HEK293T (cell line): ENCODE data around the gene FAM53B.

ENCODE experiments used
- CTCF ChIA-PET: fragments of 350-600 bp; formaldehyde crosslinking; extraction: SDS; loops from one replicate; lab custom pipeline; 2021; ENCODE audit warnings: antibody characterized with exemption, inconsistent platforms; lab: Yijun Ruan, JAX
- POLR2A ChIA-PET: fragments of 350-600 bp; formaldehyde crosslinking; extraction: SDS; loops from one replicate; lab custom pipeline; 2020; ENCODE audit warnings: antibody characterized with exemption, inconsistent platforms; lab: Yijun Ruan, JAX
- DNase-seq: peaks from one replicate; pipeline ENCODE4 v3.0.0; 2012; ENCODE audit warnings: mixed read lengths; ENCODE audit errors: extremely low spot score
- ARNT ChIP-seq: fragments of 450-650 bp; IDR thresholded peaks from 2 replicates; pipeline ENCODE4 v1.6.1; 2017; ENCODE audit warnings: mild to moderate bottlenecking
- BHLHE40 ChIP-seq: fragments of 450-650 bp; IDR thresholded peaks from 2 replicates; pipeline ENCODE4 v1.6.1; 2016; ENCODE audit warnings: mild to moderate bottlenecking, moderate library complexity, borderline replicate concordance
- CTBP1 ChIP-seq: fragments of 450-650 bp; IDR thresholded peaks from 2 replicates; pipeline ENCODE4 v1.6.1; 2016; ENCODE audit warnings: borderline replicate concordance
- ELF4 ChIP-seq: fragments of 450-650 bp; IDR thresholded peaks from 2 replicates; pipeline ENCODE4 v1.6.1; 2017; ENCODE audit warnings: antibody characterized with exemption
- FOXA1 ChIP-seq: fragments of 450-650 bp; IDR thresholded peaks from 2 replicates; pipeline ENCODE4 v1.6.1; 2016; ENCODE audit warnings: mild to moderate bottlenecking
- FOXK2 ChIP-seq: fragments of 450-650 bp; IDR thresholded peaks from 2 replicates; pipeline ENCODE4 v1.6.1; 2016; ENCODE audit warnings: mild to moderate bottlenecking
- FOXM1 ChIP-seq: fragments of 450-650 bp; IDR thresholded peaks from 2 replicates; pipeline ENCODE4 v1.6.1; 2017; ENCODE audit warnings: mild to moderate bottlenecking, borderline replicate concordance
- HDGF ChIP-seq: fragments of 450-650 bp; IDR thresholded peaks from 2 replicates; pipeline ENCODE4 v1.6.1; 2017; ENCODE audit warnings: antibody characterized with exemption, borderline replicate concordance
- L3MBTL2 ChIP-seq: fragments of 450-650 bp; conservative IDR thresholded peaks from 2 replicates; pipeline ENCODE4 v1.6.1; 2016; ENCODE audit warnings: mild to moderate bottlenecking
- LEF1 ChIP-seq: fragments of 450-650 bp; IDR thresholded peaks from 2 replicates; pipeline ENCODE4 v1.6.1; 2017; ENCODE audit warnings: mild to moderate bottlenecking, borderline replicate concordance
- NFRKB ChIP-seq: fragments of 450-650 bp; IDR thresholded peaks from 2 replicates; pipeline ENCODE4 v1.6.1; 2016; ENCODE audit warnings: mild to moderate bottlenecking, moderate library complexity
- SP1 ChIP-seq: fragments of 450-650 bp; IDR thresholded peaks from 2 replicates; pipeline ENCODE4 v1.6.1; 2017
- SUZ12 ChIP-seq: fragments of 450-650 bp; IDR thresholded peaks from 2 replicates; pipeline ENCODE4 v1.6.1; 2016; ENCODE audit warnings: mild to moderate bottlenecking
- TARDBP ChIP-seq: fragments of 450-650 bp; IDR thresholded peaks from 2 replicates; pipeline ENCODE4 v1.6.1; 2016
- ZNF384 ChIP-seq: fragments of 450-650 bp; IDR thresholded peaks from 2 replicates; pipeline ENCODE4 v1.6.1; 2016
- TF ChIP-seq, protein P1 (sequence below): fragments of 450-650 bp; IDR thresholded peaks from 2 replicates; pipeline ENCODE4 v1.6.1; 2016

Gene FAM53B

DNA sequence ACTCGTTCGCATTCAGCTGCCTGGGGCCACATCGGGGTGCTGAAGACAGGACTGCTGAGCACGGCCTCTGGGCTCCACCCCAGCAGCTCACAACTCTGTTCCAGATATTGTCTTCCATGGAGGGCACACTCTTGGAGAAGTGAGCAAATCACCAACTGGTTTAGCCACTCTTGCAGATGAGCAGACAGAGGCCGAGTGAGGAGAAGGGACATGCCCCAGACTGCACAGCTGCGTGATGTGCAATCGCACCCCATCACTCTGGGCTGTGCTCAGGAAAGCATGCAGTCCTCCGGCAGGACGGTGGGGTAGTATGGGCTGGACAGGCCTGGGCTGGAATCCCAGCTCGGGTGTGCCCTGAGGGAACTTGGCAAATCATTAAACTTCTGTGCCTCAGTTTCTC, 111.6 kb downstream of the FAM53B start:
- DNase-seq = no peak
- POLR2A ChIA-PET = no interaction called here
- no peak for TF ChIP-seq CTBP1
- TF ChIP-seq FOXK2 = no peak
- no peak for TF ChIP-seq ARNT
- no peak for TF ChIP-seq NFRKB
- no peak for TF ChIP-seq FOXM1
- TF ChIP-seq ZNF384 = no peak
- TF ChIP-seq FOXA1 = no peak
- TF ChIP-seq, protein P1, sequence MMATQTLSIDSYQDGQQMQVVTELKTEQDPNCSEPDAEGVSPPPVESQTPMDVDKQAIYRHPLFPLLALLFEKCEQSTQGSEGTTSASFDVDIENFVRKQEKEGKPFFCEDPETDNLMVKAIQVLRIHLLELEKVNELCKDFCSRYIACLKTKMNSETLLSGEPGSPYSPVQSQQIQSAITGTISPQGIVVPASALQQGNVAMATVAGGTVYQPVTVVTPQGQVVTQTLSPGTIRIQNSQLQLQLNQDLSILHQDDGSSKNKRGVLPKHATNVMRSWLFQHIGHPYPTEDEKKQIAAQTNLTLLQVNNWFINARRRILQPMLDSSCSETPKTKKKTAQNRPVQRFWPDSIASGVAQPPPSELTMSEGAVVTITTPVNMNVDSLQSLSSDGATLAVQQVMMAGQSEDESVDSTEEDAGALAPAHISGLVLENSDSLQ = no peak
- no peak for TF ChIP-seq BHLHE40
- TF ChIP-seq HDGF = no peak
- no peak for TF ChIP-seq SP1
- no peak for TF ChIP-seq LEF1
- no peak for TF ChIP-seq SUZ12
- TF ChIP-seq TARDBP = no peak
- TF ChIP-seq ELF4 = no peak
- TF ChIP-seq L3MBTL2 = no peak
- CTCF ChIA-PET = interaction anchor here (0.9 kb wide), 1 partner anchor 109 kb away, joined by 3 read pairs; no protein-coding TSS in a partner anchor

DNA sequence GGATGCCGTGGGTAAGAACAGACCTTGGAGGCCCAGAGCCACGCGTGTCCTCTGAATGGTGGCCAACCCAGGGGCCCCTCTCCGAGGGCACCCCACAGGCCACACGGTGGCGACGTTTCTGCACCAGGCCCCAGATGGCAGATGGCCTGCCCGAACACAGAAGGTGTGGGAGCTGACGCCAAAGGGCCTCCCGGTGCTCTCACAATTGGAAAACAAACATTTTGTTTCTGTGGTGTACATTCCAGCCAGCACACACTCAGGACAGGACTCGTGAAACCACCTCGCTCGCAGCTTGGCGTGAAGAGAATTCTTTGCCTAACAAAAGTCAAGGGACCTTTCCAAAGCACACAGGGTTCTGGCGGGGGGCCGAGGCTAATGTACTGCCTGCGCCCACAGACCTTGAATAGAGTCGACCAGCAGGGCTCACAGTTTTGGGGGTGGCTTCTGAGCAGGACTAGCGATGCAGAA, 112.1 kb downstream of the FAM53B start:
- TF ChIP-seq CTBP1 (no peak), SP1 (no peak), FOXK2 (no peak), FOXA1 (no peak), L3MBTL2 (no peak), ELF4 (no peak), SUZ12 (no peak)
- TF ChIP-seq, protein P1 = no peak
- ChIA-PET CTCF (interaction anchor here (0.9 kb wide), 1 partner anchor 109 kb away, joined by 3 read pairs; no protein-coding TSS in a partner anchor), POLR2A (no interaction called here)
- no peak for DNase-seq

DNA sequence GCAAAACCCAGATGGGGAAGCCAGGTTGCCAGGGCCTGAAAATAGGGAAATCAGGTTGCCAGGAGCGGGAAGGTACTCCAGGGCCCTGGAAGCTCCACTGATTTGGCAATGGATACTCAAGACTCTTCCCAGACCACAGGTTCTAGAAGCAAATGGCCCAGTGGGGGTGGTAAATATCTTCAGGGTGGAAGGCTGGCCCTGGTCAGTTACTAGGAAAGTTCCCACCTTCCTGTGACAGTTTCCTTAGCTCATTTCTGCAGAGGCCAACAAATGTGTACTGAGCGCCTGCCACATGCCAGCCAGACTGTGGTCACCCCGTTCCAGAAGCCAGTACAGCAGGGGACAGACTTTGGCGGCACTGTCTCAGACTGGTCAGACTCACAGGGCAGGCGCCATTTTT, 113.6 kb downstream of the FAM53B start:
- no peak for TF ChIP-seq LEF1
- TF ChIP-seq ZNF384 = no peak
- no peak for TF ChIP-seq NFRKB
- TF ChIP-seq CTBP1 = no peak
- no peak for TF ChIP-seq FOXM1
- no peak for TF ChIP-seq ARNT
- TF ChIP-seq TARDBP = no peak
- no peak for TF ChIP-seq HDGF
- TF ChIP-seq SP1 = no peak
- no peak for TF ChIP-seq SUZ12
- TF ChIP-seq, protein P1 = no peak
- TF ChIP-seq BHLHE40 = no peak
- no peak for TF ChIP-seq FOXA1
- TF ChIP-seq FOXK2 = no peak
- DNase-seq = no peak
- POLR2A ChIA-PET = no interaction called here
- CTCF ChIA-PET = no interaction called here

DNA sequence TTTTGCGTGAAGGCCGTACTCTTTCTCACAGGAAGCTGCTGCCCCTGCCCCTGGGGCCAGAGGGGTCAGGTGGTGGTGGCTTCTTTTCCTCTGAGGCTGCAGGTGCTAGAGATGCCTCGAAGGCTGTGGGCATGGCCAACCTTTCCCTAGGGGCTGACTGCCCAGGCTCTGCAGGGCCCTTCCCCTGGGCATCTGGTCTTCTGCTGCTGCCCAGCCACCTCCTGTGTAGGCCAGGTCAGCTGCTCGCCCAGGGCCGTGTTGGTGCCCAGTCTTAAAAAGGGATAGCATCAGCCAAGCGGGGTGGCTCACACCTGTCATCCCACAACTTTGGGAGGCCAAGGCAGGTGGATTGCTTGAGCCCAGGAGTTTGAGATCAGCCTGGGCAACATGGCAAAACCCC, 114.3 kb downstream of the FAM53B start:
- DNase-seq = no peak
- POLR2A ChIA-PET = no interaction called here
- CTCF ChIA-PET = no interaction called here
- TF ChIP-seq LEF1 (no peak), TARDBP (no peak), SP1 (no peak), SUZ12 (no peak), ELF4 (no peak)
- TF ChIP-seq, protein P1 = no peak

DNA sequence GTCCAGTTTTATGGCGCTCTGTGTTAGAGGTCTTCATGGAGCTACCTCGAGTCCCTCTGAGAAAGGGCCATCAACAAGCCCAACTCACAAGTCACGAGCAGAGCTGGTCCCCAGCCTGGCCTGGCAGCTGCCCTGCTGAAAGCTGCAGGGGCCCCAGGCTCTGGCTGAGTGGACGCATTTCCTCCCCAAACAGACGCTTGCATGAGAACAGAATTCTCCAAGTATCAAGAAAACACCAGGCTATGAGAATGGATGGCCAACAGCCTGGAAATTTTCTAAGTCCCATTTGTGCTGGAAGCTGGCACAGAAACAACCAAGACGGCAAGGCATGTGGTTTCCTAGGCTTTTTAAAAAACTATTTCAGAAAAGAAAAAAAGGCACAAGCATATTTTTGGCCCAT, 114.8 kb downstream of the FAM53B start:
- TF ChIP-seq L3MBTL2 = no peak
- no peak for TF ChIP-seq ZNF384
- TF ChIP-seq NFRKB = no peak
- no peak for TF ChIP-seq FOXA1
- TF ChIP-seq ELF4 = no peak
- no peak for TF ChIP-seq SUZ12
- DNase-seq = no peak
- ChIA-PET CTCF (no interaction called here), POLR2A (no interaction called here)

DNA sequence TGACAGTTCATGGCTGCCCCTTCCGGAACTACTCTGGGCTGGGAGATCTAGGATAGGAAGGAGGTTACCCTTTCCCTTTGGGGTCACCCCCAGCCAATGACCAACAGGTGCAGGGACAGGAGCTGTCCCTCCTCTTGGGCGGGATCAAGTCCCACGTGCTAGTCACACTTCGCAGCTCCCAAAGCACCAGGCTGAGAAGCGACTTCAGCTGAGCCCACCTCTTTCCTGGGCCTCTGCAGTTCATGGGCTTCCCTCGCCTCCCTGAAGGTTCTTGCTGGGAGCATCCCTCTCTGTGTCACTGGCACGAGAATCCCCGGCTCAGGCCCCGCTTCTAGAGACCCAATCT, 115.5 kb downstream of the FAM53B start:
- TF ChIP-seq ARNT = no peak
- TF ChIP-seq ZNF384 = no peak
- TF ChIP-seq NFRKB = no peak
- no peak for TF ChIP-seq FOXK2
- no peak for TF ChIP-seq ELF4
- TF ChIP-seq, protein P1 = no peak
- no peak for TF ChIP-seq BHLHE40
- TF ChIP-seq SP1 = no peak
- TF ChIP-seq CTBP1 = no peak
- TF ChIP-seq FOXM1 = no peak
- TF ChIP-seq HDGF = no peak
- TF ChIP-seq TARDBP = no peak
- no peak for TF ChIP-seq SUZ12
- no peak for TF ChIP-seq L3MBTL2
- ChIA-PET POLR2A (no interaction called here), CTCF (no interaction called here)
- DNase-seq = no peak
